GM20000 (cell line): ENCODE data around the gene ELL2.

Experiments
- DNase-seq: peaks from one replicate; pipeline ENCODE4 v3.0.0; 2012; ENCODE audit warnings: low spot score
- TF ChIP-seq, protein P1 (sequence below): IDR thresholded peaks from 2 replicates; pipeline ENCODE4 v1.5.1; 2012; ENCODE audit warnings: mild to moderate bottlenecking, control low read depth; ENCODE audit errors: extremely low read depth, missing control alignments

Gene ELL2

DNA sequence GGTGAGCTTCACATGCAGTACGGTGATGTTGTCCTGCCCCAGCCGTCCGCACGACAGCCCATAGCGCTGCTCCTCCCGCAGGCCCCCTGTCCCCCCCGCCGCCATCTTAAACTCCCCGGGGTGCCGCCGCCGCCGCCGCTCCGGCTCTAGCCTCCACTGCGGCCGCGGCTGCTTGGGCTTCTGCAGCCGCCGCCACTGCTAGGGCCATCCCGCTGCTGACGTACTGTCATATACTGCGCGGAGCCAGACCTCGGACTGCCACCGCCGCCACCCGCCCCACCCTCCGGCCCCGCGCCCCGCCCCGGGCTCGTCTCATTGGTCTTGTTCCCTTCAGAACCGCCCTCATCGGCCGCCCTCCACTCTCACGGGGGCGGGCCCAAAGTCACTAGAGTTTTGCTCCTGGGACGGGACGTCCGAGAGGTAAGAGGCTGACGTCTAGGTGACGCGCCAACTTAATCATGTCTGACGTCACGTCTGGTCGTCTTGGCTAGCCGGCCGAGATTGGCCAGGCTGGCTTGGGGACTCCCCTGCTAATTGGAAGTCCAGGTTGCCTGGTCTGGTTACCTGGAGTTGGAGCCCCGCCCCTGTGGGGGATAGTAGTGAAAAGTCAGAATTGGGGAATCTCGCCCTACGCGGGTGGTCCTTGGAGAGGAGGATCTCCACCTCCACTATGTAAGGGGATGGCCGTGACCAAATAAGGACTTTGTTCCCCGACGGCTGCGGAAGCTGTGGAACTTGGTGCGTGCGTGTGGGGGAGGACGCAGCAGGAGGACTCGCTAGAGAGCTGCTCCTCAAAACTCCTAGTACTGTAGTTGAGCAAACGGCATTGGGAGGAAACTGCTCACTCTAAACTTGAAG, at the start of gene ELL2:
Gene ELL2 (minus strand): TSS at position 235 of the 858 bp plus-strand sequence. CDS start 130 bp downstream, at position 105.
- TF ChIP-seq, protein P1, sequence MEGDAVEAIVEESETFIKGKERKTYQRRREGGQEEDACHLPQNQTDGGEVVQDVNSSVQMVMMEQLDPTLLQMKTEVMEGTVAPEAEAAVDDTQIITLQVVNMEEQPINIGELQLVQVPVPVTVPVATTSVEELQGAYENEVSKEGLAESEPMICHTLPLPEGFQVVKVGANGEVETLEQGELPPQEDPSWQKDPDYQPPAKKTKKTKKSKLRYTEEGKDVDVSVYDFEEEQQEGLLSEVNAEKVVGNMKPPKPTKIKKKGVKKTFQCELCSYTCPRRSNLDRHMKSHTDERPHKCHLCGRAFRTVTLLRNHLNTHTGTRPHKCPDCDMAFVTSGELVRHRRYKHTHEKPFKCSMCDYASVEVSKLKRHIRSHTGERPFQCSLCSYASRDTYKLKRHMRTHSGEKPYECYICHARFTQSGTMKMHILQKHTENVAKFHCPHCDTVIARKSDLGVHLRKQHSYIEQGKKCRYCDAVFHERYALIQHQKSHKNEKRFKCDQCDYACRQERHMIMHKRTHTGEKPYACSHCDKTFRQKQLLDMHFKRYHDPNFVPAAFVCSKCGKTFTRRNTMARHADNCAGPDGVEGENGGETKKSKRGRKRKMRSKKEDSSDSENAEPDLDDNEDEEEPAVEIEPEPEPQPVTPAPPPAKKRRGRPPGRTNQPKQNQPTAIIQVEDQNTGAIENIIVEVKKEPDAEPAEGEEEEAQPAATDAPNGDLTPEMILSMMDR, result no peak
- peak; percentile 95 for DNase-seq

DNA sequence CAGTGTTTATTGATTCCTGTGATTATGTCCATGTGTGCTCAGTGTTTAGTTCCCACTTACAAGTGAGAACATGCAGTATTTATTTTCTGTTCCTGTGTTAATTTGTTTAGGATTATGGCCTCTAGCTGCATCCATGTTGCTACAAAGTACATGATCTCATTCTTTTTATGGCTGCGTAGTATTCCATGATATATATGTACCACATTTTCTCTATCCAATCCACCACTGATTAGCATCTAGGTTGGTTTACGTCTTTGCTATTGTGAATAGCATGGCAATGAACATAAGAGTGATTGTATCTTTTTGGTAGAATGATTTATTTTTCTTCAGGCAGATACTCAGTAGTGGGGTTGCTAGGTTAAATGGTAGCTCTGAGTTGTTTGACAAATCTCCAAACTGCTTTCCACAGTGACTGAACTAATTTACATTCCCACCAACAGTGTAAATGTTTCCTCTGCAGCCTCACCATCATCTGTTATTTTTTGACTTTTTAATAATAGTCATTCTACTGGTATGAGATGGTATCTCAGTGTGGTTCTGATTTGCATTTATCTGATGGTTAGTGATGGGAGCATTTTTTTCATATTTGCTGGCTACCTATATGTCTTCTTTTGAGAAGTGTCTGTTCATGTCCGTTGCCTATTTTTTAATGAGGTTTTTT, 47.5 kb upstream of the ELL2 start:
- DNase-seq, result no peak
- TF ChIP-seq, protein P1, result no peak

DNA sequence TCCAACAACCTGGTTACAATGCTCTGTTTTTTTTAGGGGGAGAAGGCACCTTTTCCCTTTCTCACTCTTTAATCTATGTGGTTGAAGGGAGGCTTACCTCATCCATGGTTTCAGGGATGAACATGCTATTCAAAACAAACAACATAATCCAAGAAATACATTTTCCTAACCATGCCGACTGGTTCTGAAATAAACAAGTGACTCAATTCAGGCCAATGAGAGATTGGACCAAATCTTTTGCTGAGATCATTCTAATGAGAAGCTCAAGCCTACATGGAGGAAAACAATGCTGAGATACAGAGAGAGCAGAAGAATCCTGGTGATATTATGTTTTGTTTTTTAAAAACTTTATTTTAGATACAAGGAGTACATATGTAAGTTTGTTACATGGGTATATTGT, 46.8 kb upstream of the ELL2 start:
- TF ChIP-seq, protein P1, result no peak
- no peak for DNase-seq

DNA sequence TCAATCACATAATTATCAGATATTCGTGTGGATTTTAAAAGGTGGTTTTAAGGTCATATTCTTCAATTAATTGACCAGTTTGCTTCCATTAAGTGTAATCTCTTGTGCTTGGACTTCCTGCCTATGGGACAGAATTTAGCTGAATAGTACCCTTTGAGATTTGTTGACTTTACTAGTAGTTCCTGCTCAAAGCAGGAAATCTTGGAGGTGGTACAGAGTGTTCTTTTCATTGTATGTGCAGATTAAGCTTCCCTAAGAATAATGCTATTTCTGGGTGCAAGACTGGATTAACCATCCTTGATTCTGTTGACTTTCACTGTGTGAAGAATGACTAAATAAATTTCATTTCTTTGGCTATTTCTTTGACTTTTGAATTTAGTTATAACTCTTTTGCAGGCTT, 45.4 kb upstream of the ELL2 start:
- TF ChIP-seq, protein P1, result no peak
- no peak for DNase-seq

- DNase-seq, result no peak
- TF ChIP-seq, protein P1, result no peak
These were observed 44.6 kb upstream of the ELL2 start for GRCh38 chr5:96006291-96006690.

DNA sequence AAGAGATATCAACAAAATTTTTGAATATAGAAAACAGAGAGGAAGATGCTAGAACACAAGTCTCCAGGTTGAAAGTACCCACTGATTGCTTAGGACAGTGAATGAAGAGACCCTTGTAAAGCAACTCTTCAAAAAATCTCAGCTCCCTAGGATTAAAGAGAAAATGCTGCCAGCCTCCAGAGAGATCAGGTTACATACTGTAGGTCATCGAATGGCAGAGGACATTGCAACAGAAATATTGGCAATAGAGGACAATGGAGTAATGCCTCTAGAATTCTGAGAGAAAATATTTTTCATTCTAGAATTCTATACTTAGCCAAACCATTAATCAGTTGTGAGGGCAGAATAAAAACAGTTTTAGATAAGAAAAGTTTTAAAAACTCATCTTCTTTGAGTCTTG, 43.1 kb upstream of the ELL2 start:
- TF ChIP-seq, protein P1, result no peak
- no peak for DNase-seq

- TF ChIP-seq, protein P1, result no peak
- DNase-seq, result no peak
These were observed 42.4 kb upstream of the ELL2 start for GRCh38 chr5:96004087-96004486.
